GM18870 (cell line): Measurements from ENCODE around the gene ARCN1.

ENCODE experiments used
- ATAC-seq: cut with Tn5 transposase; IDR thresholded peaks from one replicate; pipeline ENCODE4 v1.9.1; 2021; ENCODE audit warnings: moderate library complexity; ENCODE audit not compliant: unreplicated experiment

The ARCN1 gene

GRCh38 chr11:118619444-118620197, 47.4 kb downstream of the ARCN1 start:
- ATAC-seq = no peak

GRCh38 chr11:118620529-118621070, 48.4 kb downstream of the ARCN1 start:
- ATAC-seq = no peak

- no peak for ATAC-seq
Measured at GRCh38 chr11:118621071-118621783, 49.0 kb downstream of the ARCN1 start.

GRCh38 chr11:118621784-118622375, 49.7 kb downstream of the ARCN1 start:
- no peak for ATAC-seq

- no peak for ATAC-seq
Measured at GRCh38 chr11:118622376-118623268, 50.4 kb downstream of the ARCN1 start.

GRCh38 chr11:118623269-118623655, 51.1 kb downstream of the ARCN1 start:
- ATAC-seq = no peak

GRCh38 chr11:118625036-118625690, 53.0 kb downstream of the ARCN1 start:
- no peak for ATAC-seq

GRCh38 chr11:118625976-118626375, 53.8 kb downstream of the ARCN1 start:
- no peak for ATAC-seq

- no peak for ATAC-seq
Measured at GRCh38 chr11:118627566-118627965, 55.4 kb downstream of the ARCN1 start.

- ATAC-seq = no peak
Measured at GRCh38 chr11:118628031-118628430, 55.8 kb downstream of the ARCN1 start.

GRCh38 chr11:118628432-118628831, 56.2 kb downstream of the ARCN1 start:
- ATAC-seq = no peak

GRCh38 chr11:118628861-118629549, 56.8 kb downstream of the ARCN1 start:
- ATAC-seq = no peak

GRCh38 chr11:118629761-118630661, 57.8 kb downstream of the ARCN1 start:
- no peak for ATAC-seq

GRCh38 chr11:118631142-118631909, 59.1 kb downstream of the ARCN1 start:
- ATAC-seq = no peak

- no peak for ATAC-seq
Measured at GRCh38 chr11:118632577-118633318, 60.5 kb downstream of the ARCN1 start.

- ATAC-seq = no peak
Measured at GRCh38 chr11:118633319-118633690, 61.1 kb downstream of the ARCN1 start.

- ATAC-seq = no peak
Measured at GRCh38 chr11:118633979-118634378, 61.8 kb downstream of the ARCN1 start.
